Stimulated activated CD4-positive, alpha-beta T cell treated with anti-CD3 and anti-CD28 coated beads, Interleukin-1b, Interleukin-23, amount 100 ng/mL, for 24 hours (primary cell): Measurements from ENCODE around the gene TTLL11.
A peak's percentile ranks its signal among the peaks of the same experiment; 100 is the strongest.
"Not testable (repeated sequence)": the region's sequence is repeated elsewhere in the genome, so short reads cannot be mapped to it uniquely, and the experiment has no call there.

Source experiments
- DNase-seq, 4 experiments: peaks; one replicate each; pipeline ENCODE4 v3.0.0-alpha.2; 2020; ENCODE audit warnings: low read depth in 4 of 4, low spot score in 1 of 4

The TTLL11 gene

DNA sequence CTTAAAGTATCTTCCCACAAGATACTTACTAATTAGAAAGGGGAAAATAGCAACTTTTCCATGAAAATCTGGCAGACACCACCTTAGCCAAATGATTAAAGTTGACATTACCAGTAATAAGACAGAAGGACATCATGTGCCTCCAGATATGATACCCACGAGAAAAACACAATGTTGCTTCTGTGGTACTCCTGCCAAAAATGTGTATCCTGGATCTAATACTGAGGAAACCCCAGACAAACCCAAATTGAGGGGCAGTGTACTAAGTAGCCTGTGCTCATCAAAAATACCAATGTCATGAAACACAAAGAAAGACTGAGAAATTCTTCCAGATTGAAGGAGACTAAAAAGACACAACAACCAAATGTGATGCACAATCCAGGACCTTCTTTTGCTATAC is 85.3 kb downstream of the TTLL11 start:
- no peak for DNase-seq

DNA sequence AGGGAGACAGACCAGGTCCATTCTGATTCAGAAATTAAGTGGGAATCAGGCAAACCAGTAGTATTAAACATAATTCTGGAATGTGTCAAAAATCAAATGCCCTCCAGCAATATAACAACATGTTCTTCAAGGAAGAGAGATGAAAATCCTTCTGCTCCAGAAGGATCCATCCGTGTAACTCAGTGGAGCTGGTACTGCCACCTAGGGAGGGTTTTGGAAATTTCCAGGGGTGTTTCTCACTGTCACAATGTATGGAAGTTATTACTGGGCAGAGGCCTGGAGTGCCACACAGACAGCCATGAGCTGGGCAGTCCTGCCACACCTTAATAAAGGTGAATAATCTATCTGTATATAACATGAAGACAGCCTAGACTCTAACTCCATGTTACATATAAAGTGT is 87.5 kb downstream of the TTLL11 start:
- DNase-seq = no peak

DNA sequence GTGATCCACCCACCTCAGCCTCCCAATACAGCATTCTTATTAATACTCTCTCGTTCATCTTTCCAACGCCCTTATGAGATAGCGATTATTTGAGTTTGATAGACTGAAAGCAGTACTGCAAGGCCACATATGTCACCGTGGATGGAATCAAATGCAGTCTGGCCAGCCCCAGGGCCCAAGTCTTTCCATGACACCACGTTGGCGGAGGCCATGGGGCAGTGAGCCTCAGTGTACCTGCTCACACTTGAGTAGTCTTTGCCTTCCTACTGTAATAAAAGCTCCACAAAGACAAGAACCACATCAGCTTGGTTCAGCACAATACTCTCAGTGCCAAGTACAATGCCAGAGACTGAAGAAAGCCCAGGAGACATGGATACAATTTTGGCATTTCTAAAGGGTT is 88.5 kb downstream of the TTLL11 start:
- no peak for DNase-seq

DNA sequence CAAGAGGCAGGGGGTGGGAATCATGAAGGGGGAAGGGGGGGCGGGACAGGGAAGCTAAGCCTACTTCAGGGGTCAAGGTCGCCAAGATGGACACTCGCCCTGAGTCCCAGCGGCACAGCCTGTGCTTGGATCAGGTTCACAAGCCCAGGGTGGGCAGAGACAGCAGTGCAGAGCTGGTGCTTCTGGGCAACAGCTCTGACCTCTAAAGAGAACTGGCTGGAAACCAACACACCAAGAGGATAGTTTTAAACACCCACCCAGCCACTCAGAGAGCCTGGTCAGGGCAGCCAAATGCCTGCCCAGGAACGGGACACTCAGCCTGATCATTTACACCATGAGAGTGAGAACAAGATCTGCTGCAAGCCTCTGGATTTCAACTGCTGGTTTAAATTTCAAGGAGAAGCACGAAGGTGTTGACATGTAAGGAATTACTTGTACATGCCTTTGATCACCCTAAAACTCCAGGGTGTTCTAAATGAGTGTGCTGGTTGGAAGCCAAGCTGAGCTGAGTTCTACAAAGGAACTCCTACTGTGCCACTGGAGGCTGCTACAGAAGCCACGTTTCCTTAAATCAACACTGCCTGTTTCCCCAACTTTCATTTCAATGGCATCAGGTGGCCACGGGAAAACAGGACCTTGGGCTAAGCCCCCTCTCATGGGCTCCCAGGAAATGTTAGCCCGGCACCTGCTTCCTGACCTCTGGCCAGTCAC is 91.5 kb downstream of the TTLL11 start:
- no peak for DNase-seq

DNA sequence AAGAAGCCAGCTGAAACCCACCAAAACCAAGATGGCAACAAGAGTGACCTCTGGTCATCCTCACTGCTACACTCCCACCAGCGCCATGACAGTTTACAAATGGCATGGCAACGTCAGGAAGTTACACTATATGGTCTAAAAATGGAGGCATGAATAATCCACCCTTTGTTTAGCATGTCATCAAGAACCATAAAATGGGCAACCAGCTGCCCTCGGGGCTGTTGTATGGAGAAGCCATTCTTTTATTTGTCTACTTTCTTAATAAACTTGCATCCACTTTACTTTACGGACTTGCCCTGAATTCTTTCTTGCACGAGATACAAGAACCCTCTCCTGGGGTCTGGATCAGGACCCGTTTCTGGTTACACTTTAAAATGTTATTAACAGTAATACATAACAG is 92.6 kb downstream of the TTLL11 start:
- DNase-seq = not testable (repeated sequence)

DNA sequence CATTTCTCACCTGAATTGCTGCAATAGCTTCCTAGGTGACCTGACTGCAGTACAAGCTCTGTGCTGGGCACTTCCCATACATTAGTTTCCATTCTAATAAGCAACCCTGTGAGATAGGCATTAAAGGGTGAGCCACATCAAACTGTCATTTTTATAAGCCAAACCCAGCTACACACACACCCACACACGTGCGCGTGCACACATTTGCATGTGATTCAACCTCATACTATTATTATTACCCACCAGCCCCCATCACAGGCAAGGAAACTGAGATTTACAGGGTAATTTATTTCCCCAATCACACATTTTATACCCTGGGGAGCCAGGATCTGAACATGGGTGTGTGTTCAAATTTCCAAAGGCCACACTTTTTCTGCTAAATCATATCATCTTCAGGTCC is 93.6 kb downstream of the TTLL11 start:
- DNase-seq = no peak

DNA sequence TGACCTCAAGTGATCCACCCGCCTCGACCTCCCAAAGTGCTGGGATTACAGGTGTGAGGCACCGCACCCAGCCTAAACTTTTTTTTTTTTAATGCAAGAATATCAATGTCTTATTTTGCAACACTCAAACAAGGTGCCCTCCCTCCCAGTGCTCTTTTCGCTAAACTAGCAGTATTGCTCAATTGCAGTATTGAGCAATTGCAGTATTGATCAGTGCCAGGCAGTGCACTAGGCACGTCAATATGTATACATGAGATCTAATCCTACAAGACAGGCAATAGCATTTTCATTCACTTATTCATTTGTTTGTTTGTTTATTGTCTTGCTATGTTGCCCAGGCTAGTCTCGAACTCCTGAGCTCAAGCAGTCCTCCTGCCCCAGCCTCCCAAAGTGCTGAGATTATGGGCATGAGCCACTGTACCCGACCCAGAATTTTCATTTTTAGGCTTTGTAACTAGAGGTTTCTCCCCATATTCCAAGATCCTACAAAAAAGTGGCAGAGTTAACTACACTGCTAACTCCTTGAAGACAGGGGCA is 94.5 kb downstream of the TTLL11 start:
- no peak for DNase-seq

DNA sequence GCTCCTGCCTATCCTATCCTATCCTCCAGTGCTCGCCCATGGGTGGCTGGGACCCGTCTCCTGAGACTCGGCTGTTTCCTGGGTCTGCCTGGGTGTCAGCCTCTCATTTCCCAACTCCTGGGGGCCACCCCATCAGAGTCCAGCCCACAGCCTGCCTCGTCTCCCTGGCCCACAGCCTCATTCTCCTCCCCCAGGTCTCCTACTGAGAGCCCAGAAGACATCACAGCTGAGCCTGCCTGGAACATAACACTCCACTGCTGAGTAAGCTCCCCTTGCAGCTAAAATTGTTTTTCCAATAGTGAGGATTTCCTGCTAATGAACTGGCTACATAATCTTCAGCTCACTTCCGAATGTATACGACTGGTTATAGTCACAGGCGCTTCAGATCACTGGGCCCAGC is 95.3 kb downstream of the TTLL11 start:
- DNase-seq = no peak

DNA sequence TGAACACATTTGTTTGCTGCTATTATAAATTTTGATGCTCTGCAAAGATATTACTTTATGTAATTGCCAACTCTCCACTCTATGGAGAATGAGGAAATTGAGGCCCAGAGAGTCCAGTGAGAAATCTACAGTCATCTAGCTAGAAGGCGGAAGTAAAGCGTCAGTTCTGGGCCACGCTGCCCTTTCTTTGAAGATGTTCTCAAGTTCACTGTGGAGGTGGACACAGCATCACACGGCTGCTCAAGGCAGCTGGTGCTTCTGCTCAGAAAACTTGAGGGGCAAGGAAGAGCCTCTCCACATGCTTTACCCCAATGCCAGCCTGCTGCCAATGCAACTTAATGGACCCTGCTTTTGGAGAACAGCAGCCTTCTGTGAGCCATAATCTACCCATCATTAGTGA is 96.3 kb downstream of the TTLL11 start:
- no peak for DNase-seq

DNA sequence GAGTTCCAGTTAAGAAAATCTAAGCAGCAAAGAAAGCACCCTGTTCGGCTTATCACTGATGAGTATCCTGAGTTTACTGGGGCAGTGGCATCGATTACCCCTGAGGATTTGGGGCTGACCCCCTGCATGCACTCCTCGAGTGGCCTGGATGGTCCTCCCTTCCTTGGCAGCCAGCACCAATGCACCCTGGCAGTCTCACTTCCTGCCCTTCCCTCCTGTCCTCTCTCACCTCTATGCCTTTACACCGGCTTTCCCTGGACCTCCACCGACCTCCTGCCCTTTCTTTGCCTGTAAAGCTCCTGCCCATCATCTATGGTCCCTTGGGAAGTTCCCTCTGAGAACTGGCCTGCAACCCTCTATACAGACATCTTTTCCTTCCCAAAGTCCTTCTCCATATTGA is 97.1 kb downstream of the TTLL11 start:
- no peak for DNase-seq

DNA sequence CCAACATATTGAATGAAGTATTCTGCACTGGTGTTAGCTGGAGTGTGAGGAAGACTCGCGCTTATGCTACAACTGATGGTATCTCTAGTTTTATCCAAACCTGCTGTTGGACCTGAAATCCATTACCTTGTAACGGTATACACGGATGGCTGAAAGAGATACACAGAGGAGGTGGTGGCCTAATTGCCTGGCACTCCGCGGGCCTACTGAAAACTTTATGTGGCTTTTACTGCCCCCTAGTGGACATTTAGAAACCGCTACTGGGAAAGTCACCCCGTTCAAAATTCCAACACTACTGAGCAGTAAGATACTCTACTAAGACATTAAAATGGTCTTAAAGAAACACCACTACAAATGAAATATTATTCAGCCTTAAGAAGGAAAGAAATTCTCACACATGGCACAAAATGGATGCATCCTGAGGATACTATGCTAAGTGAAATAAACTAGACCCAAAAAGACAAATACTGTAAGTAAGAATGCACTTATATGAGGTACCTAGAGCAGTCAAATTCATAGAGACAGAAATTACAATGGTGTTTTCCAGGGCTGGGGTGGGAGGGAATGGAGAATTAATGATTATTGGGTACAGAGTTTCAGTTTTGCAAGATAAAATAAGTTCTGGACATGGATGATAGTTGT is 100.4 kb downstream of the TTLL11 start:
- DNase-seq = peak in 2 of 4 experiments; percentile 5 to 10

DNA sequence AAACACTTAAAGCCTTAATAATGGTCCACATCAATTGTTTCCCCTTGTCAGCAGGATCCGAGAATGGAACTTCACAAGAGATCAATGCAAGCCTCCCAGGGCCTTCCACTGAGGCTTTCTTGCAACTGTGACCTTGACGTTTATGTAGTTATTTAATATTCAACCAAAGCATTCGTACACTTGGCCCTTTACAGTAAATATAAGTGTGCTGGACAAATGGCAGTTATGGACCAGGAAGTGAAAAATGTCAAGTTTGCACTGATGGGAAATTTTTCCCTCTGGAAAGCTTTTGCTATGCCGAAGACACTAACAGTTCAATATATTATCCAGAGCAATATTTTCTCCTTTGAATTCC is 101.8 kb downstream of the TTLL11 start:
- no peak for DNase-seq

DNA sequence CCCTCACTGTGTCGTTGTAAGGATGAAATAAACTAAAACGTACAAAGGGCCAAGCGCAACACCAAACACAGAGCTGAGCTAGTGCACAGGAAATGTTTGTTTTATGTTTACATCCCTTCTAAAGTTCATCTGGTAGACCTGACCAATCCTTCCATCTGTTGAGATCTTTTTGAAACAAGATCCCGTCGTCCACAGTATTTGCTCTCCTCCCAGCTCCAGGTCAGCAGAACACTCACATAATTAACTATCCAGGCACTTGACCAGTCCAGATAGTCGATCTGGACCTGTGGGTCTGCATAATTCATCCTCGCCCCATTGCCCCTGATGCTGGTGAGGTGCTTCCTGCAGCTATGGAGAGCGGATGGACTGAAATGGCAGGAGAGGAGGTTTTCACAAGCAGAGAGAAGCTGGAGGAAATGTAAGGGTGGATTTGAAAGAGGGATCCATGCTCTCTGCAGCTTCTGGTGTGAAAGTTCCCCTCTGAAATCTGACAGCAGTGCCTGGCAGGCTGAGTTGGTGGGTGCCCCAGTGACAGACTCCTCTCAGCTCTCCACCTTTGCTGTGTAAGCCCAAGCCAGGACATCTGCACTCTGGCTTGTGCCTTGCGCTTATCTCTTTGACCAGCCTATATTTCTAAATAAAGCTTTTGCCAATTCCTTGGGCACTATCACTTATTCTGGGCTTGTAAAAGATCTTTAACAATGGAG is 102.4 kb downstream of the TTLL11 start:
- DNase-seq = no peak

DNA sequence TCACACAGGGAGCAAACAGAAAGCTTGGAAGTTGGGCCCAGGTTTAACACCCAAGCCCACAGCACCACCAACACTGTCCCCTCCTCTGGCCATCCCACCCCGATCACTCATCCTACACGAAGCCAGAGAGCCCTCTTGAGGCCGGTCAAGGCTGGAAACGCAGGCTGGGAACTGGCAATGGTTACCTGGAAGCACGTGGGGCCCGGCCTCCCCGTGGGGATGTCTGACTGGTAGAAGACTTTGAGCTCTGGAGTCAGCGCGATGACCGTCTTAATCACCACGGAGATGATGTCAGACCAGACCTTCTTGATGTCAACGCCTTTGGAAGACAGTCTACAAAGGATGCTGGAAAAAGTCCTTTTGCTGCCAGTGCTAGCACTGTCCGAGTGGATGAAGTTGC is 104.1 kb downstream of the TTLL11 start:
- no peak for DNase-seq

DNA sequence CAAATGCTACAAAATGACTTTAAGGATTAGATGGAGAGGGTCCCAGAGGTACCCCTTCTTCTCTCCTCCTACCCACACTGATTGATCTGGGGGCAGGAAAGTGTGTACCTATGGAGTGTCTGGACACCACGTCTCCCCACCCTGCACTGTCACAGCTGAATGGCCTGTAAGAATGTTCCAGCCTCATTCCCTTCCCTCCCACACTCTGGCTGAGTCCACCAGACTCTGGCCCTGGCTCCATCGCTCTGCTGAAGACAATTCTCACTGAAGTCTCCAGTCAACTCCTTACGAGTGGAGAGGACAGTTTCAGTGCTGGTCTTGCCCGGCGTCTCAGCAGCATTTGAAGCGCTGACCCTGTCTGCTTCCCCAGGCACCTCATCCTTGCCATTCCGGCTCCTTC is 105.8 kb downstream of the TTLL11 start:
- DNase-seq = no peak

DNA sequence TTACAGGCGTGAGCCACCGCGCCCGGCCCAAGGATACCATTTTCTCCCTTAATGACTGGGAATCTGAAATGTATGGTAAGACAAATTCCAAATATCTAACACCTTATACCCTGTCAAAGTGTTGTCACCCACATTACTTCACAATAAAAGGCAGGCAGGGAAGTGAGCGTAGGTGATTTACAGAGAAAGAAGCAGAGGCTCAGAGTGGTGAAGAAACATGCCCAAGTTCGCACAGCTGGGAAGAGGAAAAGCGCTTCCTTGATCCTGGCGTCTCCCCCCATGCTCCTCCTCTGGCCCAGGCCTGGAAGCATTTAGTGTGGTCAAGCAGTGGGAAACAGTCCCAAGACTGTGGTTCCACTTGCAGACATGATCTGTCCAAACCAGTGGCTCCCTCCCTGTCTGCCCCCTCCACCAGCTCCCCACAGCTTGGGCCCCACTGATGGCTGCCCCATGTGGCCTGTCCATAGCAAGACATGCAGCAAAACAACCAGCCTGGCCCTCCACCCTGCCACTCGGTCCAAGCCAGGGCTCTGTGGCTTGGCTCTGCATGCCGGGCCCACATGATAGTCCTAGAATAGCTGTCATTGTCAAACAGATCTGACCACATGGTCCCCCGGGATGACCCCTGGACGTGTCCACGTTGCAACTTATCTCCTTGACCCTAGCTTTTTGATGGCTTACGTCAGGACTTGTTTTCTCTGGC is 107.2 kb downstream of the TTLL11 start:
- DNase-seq = no peak

DNA sequence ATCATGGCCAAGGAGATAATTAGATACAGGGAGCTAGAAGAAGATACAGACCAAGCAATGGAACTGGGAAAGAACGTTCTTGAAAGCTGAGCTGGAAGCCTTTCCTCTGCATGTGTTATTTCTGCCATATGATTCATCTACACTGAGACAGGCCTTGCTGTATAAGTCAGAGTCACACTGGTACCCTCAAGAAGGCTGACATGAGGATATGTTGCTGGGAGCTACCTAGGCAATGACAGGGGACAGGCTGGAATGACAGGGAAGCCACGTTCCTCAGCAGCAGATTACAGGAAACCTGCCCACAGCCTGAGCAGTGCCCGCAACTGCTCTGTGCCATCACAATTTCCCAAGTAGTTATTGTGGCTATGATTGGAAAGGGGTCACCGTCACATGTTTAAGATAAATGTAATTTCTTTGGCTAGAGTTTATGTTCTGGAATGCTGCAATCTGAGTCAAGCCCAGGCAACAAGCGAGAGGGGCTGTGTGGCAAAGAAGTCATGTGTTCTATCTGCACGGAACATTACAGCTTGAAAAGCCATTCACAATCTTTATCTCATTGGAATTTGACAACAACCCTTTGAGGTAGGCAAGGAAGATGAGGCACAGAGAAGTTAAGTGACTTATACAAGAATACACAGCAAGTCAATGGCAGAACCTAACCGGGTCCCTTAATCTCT is 108.2 kb downstream of the TTLL11 start:
- no peak for DNase-seq

DNA sequence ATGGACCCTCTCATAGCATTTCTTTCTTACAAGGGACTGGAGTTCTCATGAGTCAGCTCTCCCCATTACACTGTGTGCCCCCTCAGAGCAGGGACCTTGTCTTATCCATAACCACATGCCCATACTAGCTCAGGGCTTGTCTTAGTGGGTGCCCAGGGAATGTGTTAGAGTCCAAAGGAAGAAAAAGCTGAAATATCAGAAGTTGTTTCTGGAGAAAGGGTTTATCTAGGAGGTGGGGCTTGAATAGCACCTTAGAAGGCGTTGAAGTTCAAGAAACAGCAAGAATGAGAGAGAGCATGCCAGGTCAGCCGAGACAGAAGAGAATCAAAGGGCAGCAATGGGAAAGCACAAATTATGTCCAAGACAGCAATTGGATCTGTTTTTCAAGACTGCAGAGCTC is 109.4 kb downstream of the TTLL11 start:
- DNase-seq = no peak

DNA sequence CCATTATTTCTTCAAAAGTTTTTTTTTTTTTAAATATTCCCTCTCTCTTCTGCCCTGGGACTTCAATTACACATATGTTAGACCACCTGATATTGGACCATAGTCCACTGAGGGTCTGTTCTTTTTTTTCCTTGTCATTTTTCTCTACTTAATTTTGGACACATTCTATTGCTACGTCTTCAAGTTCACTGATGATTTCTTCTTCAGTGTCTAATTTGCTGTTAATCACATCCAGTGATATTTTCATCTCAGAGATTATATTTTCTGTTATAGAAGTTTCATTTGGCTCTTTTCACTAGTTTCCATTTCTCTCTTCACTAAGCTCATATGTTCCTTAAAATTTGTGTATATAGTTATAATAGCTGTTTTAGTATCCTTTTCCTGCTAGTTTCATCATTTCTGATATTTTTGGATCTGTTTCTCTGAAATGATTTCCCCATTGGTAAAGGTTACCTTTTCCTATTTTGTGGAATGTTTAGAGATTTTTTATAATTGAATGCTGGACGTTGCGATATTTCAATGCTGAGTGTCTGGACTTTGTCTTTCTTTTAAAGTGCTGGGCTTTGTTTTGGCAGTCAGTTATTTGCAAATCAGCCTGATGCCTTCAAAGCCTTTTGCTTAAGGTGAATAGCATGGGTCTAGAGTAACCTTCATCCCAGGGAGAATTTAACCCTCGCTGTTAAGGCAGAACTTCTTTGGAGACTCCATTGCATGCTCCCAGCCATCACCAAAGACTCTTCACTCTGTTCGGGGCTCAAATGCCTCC is 111.8 kb downstream of the TTLL11 start:
- no peak for DNase-seq

DNA sequence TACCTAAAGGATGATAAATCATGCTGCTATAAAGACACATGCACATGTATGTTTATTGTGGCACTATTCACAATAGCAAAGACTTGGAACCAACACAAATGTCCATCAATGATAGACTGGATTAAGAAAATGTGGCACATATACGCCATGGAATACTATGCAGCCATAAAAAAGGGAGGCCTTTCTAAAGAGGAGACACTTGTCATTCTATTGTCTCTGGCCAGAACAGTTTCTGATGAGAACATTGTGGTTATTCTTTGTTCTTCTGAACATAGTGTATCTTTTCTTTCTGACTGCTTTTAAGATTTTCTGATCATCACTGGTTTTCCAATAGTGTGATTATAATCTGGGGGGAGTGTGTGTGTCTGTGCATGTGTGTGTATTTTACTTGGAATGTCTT is 112.4 kb downstream of the TTLL11 start:
- not testable (repeated sequence) for DNase-seq
